Measurements from ENCODE around the gene TTN. TPM values are rescaled to one million over a fixed set of nuclear protein-coding genes. Genes with fewer than 3 reads are reported as not detected.

Gene TTN
- total RNA-seq, 6 experiments from 2014 or later: 0.42 to 9.5 (median 0.97) TPM

- H3K4me1 ChIP-seq: no peaks in the 10 kb centered on the region
- no peak overlapping the region for H3K27ac ChIP-seq
- TF ChIP-seq CTCF (IDR thresholded peaks at IDR 0.05) (no peak), POLR2A (IDR thresholded peaks at IDR 0.05) (no peak)
- no peaks in the 10 kb centered on the region for H3K27me3 ChIP-seq
- no peak overlapping the region for H3K4me3 ChIP-seq
- ATAC-seq: no peak
- 55% methylated on average over 3 of the region's 3 CpGs for WGBS (ENCODE audit: insufficient coverage, low coverage, low lambda C conversion rate, missing lambda C conversion rate)
- H3K9me3 ChIP-seq: no peaks in the 10 kb centered on the region
- no peak for DNase-seq
- no peaks in the 10 kb centered on the region for H3K36me3 ChIP-seq
- intact Hi-C loops (cut with DNase I): no loop called here
Observed at GRCh38 chr2:178722296-178722695, 84.9 kb downstream of the TTN start.

GRCh38 chr2:178718988-178719387 is 88.2 kb downstream of the TTN start:
- Histone ChIP-seq H3K4me3 (no peak overlapping the region), H3K9me3 (no peaks in the 10 kb centered on the region), H3K36me3 (no peaks in the 10 kb centered on the region), H3K27me3 (no peaks in the 10 kb centered on the region), H3K27ac (no peak overlapping the region), H3K4me1 (no peaks in the 10 kb centered on the region)
- ATAC-seq: no peak
- intact Hi-C loops (cut with DNase I): no loop called here
- 61% methylated on average over 8 of the region's 9 CpGs for WGBS (ENCODE audit: insufficient coverage, low coverage, low lambda C conversion rate, missing lambda C conversion rate)
- DNase-seq: no peak
- TF ChIP-seq CTCF (IDR thresholded peaks at IDR 0.05) (no peak), POLR2A (IDR thresholded peaks at IDR 0.05) (no peak)

GRCh38 chr2:178718283-178718682 is 88.9 kb downstream of the TTN start:
- no peak for DNase-seq
- ATAC-seq: no peak
- 7% methylated on average over 2 of the region's 2 CpGs for WGBS (ENCODE audit: insufficient coverage, low coverage, low lambda C conversion rate, missing lambda C conversion rate)
- Histone ChIP-seq H3K27ac (no peak overlapping the region), H3K27me3 (no peaks in the 10 kb centered on the region), H3K4me1 (no peaks in the 10 kb centered on the region), H3K4me3 (no peak overlapping the region), H3K36me3 (no peaks in the 10 kb centered on the region), H3K9me3 (no peaks in the 10 kb centered on the region)
- intact Hi-C loops (cut with DNase I): no loop called here
- no peak for TF ChIP-seq POLR2A (IDR thresholded peaks at IDR 0.05)
- TF ChIP-seq CTCF (IDR thresholded peaks at IDR 0.05): no peak

- intact Hi-C loops (cut with DNase I): no loop called here
- 64% methylated on average over 2 of the region's 2 CpGs for WGBS (ENCODE audit: insufficient coverage, low coverage, low lambda C conversion rate, missing lambda C conversion rate)
- no peak for TF ChIP-seq CTCF (IDR thresholded peaks at IDR 0.05)
- TF ChIP-seq POLR2A (IDR thresholded peaks at IDR 0.05): no peak
Observed at GRCh38 chr2:178716394-178716793, 90.8 kb downstream of the TTN start.

GRCh38 chr2:178715366-178715765 is 91.9 kb downstream of the TTN start:
- intact Hi-C loops (cut with DNase I): no loop called here
- ATAC-seq (no peak), DNase-seq (no peak)
- no peak overlapping the region for H3K27ac ChIP-seq
- no peaks in the 10 kb centered on the region for H3K4me1 ChIP-seq
- no peaks in the 10 kb centered on the region for H3K27me3 ChIP-seq
- no peaks in the 10 kb centered on the region for H3K9me3 ChIP-seq
- WGBS (ENCODE audit: insufficient coverage, low coverage, low lambda C conversion rate, missing lambda C conversion rate): 76% methylated on average over 6 of the region's 6 CpGs
- no peak overlapping the region for H3K4me3 ChIP-seq
- TF ChIP-seq CTCF (IDR thresholded peaks at IDR 0.05) (no peak), POLR2A (IDR thresholded peaks at IDR 0.05) (no peak)
- no peaks in the 10 kb centered on the region for H3K36me3 ChIP-seq

More at GRCh38 chr2:178716394-178716793, 90.8 kb downstream of the TTN start:
- no peaks in the 10 kb centered on the region for H3K27me3 ChIP-seq
- H3K36me3 ChIP-seq: no peaks in the 10 kb centered on the region
- H3K4me1 ChIP-seq: no peaks in the 10 kb centered on the region
- no peak overlapping the region for H3K27ac ChIP-seq
- no peaks in the 10 kb centered on the region for H3K9me3 ChIP-seq
- DNase-seq (no peak), ATAC-seq (no peak)
- no peak overlapping the region for H3K4me3 ChIP-seq
